Adrenal gland (tissue), 12 donors: ENCODE measurements around the gene TBC1D1. TPM values are rescaled to one million over a fixed set of nuclear protein-coding genes. Genes with fewer than 3 reads are reported as not detected.

ENCODE experiments used
- DNase-seq, 7 donors: peaks; one replicate each; pipeline ENCODE4 v3.0.0-alpha.2; 2019 to 2020
- H3K27ac ChIP-seq, 5 donors: fragments of 200-600 bp; sonication (generic) in 4 of 5; 1 replicate in 3 of 5; 2 replicates in 2 of 5; pipeline versions ENCODE4 v1.5.1 to v1.8.0; 2016 to 2020; ENCODE audit warnings: mild to moderate bottlenecking in 1 of 5
- H3K27me3 ChIP-seq: fragments of 200-600 bp; 2 replicates; pipeline ENCODE4 v1.8.0; 2021
- H3K36me3 ChIP-seq, 2 donors: fragments of 200-600 bp; replicated peaks in 1 of 2; 1 replicate in 1 of 2; 2 replicates in 1 of 2; pipeline versions ENCODE4 v1.5.1 to v1.8.0; 2018 to 2022
- H3K4me1 ChIP-seq, 2 donors: fragments of 200-600 bp; replicated peaks in 1 of 2; 1 replicate in 1 of 2; 2 replicates in 1 of 2; pipeline versions ENCODE4 v1.5.1 to v1.8.0; 2018 to 2021
- H3K4me3 ChIP-seq, 4 donors: fragments of 200-600 bp; sonication (generic) in 3 of 4; one replicate each; pipeline ENCODE4 v1.5.1; 2016 to 2018
- H3K9me3 ChIP-seq, 3 donors: fragments of 200-600 bp; sonication (generic) in 1 of 3; replicated peaks in 1 of 3; 1 replicate in 2 of 3; 2 replicates in 1 of 3; pipeline versions ENCODE4 v1.5.1 to v1.8.0; 2016 to 2021
- CTCF ChIP-seq, 6 experiments: fragments of 450-650 bp in 4 of 6; fragments of 200-600 bp in 2 of 6; sonication (generic) in 1 of 6; IDR thresholded peaks; 1 replicate in 5 of 6; 2 replicates in 1 of 6; pipeline versions ENCODE4 v1.5.1 to v1.8.0; 2016 to 2021; ENCODE audit warnings: antibody characterized with exemption in 6 of 6, mild to moderate bottlenecking in 2 of 6, moderate library complexity in 1 of 6
- POLR2A ChIP-seq, 2 donors: fragments of 450-650 bp; IDR thresholded peaks; one replicate each; pipeline ENCODE4 v1.6.1; 2017; ENCODE audit warnings: antibody characterized with exemption in 2 of 2, mild to moderate bottlenecking in 2 of 2, moderate library complexity in 1 of 2
- WGBS, 4 donors: extraction: QIAGEN DNeasy Blood & Tissue Kit in 2 of 4; methylation state at CpG; one replicate each; pipeline versions ENCODE4 v1.1.5 to v1.1.7; 2013 to 2017; 5-methylcytosine and 5-hydroxymethylcytosine counted together
- intact Hi-C, 2 donors: fragments of 100-400 bp; cut with DNase I; formaldehyde crosslinking; loops; one replicate each; pipeline versions ENCODE4 v1.14.1 to v1.15.0; 2022 to 2023
- polyA plus RNA-seq, 3 donors: library from polyadenylated mRNA; stranded (reverse); fragments of 200-250 nt in 2 of 3; fragments of 350-450 nt in 1 of 3; fragmentation: Illumina TruSeq in 1 of 3; extraction: RNeasy Lipid Tissue Mini Kit (QIAGEN cat#74804) in 1 of 3; gene quantifications; one replicate each; pipeline ENCODE4 v1.2.3, GENCODE V29; 2013 to 2014
- total RNA-seq, 9 donors: library from RNA; depleted of rRNA in 4 of 9; stranded (reverse); fragments of >200 nt in 4 of 9; fragments of 120-200 nt in 1 of 9; fragmentation: NEBNext Ultra II Directional in 1 of 9; extraction: Animal tissue kit (Norgen Biotek cat#: 25700) in 1 of 9; gene quantifications; one replicate each; pipeline versions ENCODE4 v1.1.0 to v1.2.4, GENCODE V29; 2013 to 2023
- donor health status: healthy with polysubstance abuse.
- donor health status: Bipolar disorder and iron deficiency.
- donor health status: DM: yes; HTN: yes; CAD: no.
- donor health status: DM: no; HTN: no; CAD: no.
- donor health status: DM: no; HTN: no; CAD: no.
- donor health status: DM: yes; HTN: yes; CAD: no.

TBC1D1 gene
- total and polyA plus RNA-seq, 12 donors = 16.3 to 77.3 (median 25.7) TPM

GRCh38 chr4:38180456-38180855 is 289.6 kb downstream of the TBC1D1 start:
- H3K36me3 ChIP-seq = no peaks in the 10 kb centered on the region
- no peaks in the 10 kb centered on the region for H3K4me1 ChIP-seq
- intact Hi-C loops = loop anchor here (5.0 to 10.0 kb wide), 2 partner anchors 134 to 497 kb away; no protein-coding TSS in a partner anchor
- WGBS, 4 donors = 69 to 89% (median 75%) methylated on average over 2 of the region's 2 CpGs
- H3K9me3 ChIP-seq = no peaks in the 10 kb centered on the region
- H3K4me3 ChIP-seq = no peak overlapping the region
- DNase-seq = no peak
- no peaks in the 10 kb centered on the region for H3K27me3 ChIP-seq
- TF ChIP-seq CTCF (IDR thresholded peaks at IDR 0.05) (no peak), POLR2A (IDR thresholded peaks at IDR 0.05) (no peak)
- H3K27ac ChIP-seq = no peak overlapping the region

- Histone ChIP-seq H3K27ac (no peak overlapping the region), H3K4me3 (no peak overlapping the region), H3K36me3 (no peaks in the 10 kb centered on the region), H3K4me1 (no peaks in the 10 kb centered on the region), H3K9me3 (no peaks in the 10 kb centered on the region), H3K27me3 (no peaks in the 10 kb centered on the region)
- no peak for DNase-seq
- 59 to 80% (median 72%) methylated on average over 3 of the region's 3 CpGs for WGBS, 4 donors
- TF ChIP-seq POLR2A (IDR thresholded peaks at IDR 0.05) = no peak
- no peak for TF ChIP-seq CTCF (IDR thresholded peaks at IDR 0.05)
- intact Hi-C loops = loop anchor here (5.0 to 10.0 kb wide), 2 partner anchors 134 to 496 kb away; no protein-coding TSS in a partner anchor
Measured at GRCh38 chr4:38181286-38181685, 290.4 kb downstream of the TBC1D1 start.

- Histone ChIP-seq H3K36me3 (no peaks in the 10 kb centered on the region), H3K27me3 (no peaks in the 10 kb centered on the region), H3K27ac (no peak overlapping the region), H3K4me3 (no peak overlapping the region), H3K4me1 (no peaks in the 10 kb centered on the region), H3K9me3 (no peaks in the 10 kb centered on the region)
- WGBS, 4 donors = 92 to 98% (median 97%) methylated on average over 15 to 40 of the region's 40 CpGs
- TF ChIP-seq CTCF (IDR thresholded peaks at IDR 0.05) (no peak), POLR2A (IDR thresholded peaks at IDR 0.05) (no peak)
- DNase-seq = peak in 1 of 7 donors; percentile 30
- intact Hi-C loops = loop anchor here (5.0 to 10.0 kb wide), 2 partner anchors 132 to 495 kb away; no protein-coding TSS in a partner anchor
Measured at GRCh38 chr4:38182334-38182998, 291.6 kb downstream of the TBC1D1 start.

GRCh38 chr4:38184404-38184803 is 293.5 kb downstream of the TBC1D1 start:
- intact Hi-C loops = loop anchor here (5.0 to 10.0 kb wide), 2 partner anchors 130 to 493 kb away; no protein-coding TSS in a partner anchor
- TF ChIP-seq POLR2A (IDR thresholded peaks at IDR 0.05) (no peak), CTCF (IDR thresholded peaks at IDR 0.05) (peak in 1 of 6 experiments; percentile 17)
- DNase-seq = no peak
- Histone ChIP-seq H3K36me3 (no peaks in the 10 kb centered on the region), H3K4me3 (no peak overlapping the region), H3K9me3 (no peaks in the 10 kb centered on the region), H3K4me1 (no peaks in the 10 kb centered on the region), H3K27me3 (no peaks in the 10 kb centered on the region), H3K27ac (no peak overlapping the region)
- WGBS, 4 donors = 86 to 89% (median 87%) methylated on average over 8 of the region's 8 CpGs
